ENCODE results near the gene ANXA11. TPM values are rescaled to one million over a fixed set of nuclear protein-coding genes. Genes with fewer than 3 reads are reported as not detected.

Gene ANXA11
- total RNA-seq, 2 donors from 2014 or later, result 104 to 134 TPM

DNA sequence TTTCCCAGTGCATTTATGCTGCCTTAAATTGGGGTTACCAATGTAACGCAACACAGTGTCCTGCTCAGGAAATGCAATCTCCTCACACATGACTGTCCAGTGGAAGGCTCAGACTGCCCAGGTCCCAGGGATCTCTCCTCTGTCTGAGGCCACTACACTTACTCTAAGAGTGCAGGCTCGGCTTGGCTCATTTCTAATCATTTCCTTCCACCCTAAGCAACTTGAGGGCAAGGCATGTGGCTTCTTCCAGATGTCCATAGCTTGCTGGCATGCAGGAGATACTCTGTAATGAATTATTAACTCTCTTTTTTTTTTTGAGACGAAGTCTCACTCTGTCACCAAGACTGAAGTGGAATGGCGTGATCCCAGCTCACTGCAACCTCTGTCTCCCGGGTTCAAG, 49.1 kb downstream of the ANXA11 start:
- WGBS, 2 experiments (ENCODE audit: insufficient coverage in 1 of 2, insufficient read length in 1 of 2), result 91 to 97% methylated on average over 4 to 5 of the region's 5 CpGs
- Mint-ChIP-seq H3K9me3 (no peaks in the 10 kb centered on the region), H3K4me3 (no peak overlapping the region), H3K36me3 (ENCODE audit: low read depth) (peaks cover 39% of the 10 kb centered on the region), H3K4me1 (peaks cover under 1% of the 10 kb centered on the region), H3K27me3 (ENCODE audit: insufficient read depth) (no peaks in the 10 kb centered on the region), H3K27ac (no peak overlapping the region)
- H3K27me3 ChIP-seq (ENCODE audit: control insufficient read depth, insufficient read depth, low read length, poor library complexity, severe bottlenecking), result no peaks in the 10 kb centered on the region
- no peak overlapping the region for H3K27ac ChIP-seq (ENCODE audit: low read depth, low read length)
- H3K9me3 ChIP-seq (ENCODE audit: control insufficient read depth, low read length), result no peaks in the 10 kb centered on the region
- no peak overlapping the region for H3K9ac ChIP-seq (ENCODE audit: extremely low read depth, low read length, poor library complexity, severe bottlenecking)
- no peak overlapping the region for H3K4me3 ChIP-seq (ENCODE audit: low read length)
- TF ChIP-seq, protein P1, sequence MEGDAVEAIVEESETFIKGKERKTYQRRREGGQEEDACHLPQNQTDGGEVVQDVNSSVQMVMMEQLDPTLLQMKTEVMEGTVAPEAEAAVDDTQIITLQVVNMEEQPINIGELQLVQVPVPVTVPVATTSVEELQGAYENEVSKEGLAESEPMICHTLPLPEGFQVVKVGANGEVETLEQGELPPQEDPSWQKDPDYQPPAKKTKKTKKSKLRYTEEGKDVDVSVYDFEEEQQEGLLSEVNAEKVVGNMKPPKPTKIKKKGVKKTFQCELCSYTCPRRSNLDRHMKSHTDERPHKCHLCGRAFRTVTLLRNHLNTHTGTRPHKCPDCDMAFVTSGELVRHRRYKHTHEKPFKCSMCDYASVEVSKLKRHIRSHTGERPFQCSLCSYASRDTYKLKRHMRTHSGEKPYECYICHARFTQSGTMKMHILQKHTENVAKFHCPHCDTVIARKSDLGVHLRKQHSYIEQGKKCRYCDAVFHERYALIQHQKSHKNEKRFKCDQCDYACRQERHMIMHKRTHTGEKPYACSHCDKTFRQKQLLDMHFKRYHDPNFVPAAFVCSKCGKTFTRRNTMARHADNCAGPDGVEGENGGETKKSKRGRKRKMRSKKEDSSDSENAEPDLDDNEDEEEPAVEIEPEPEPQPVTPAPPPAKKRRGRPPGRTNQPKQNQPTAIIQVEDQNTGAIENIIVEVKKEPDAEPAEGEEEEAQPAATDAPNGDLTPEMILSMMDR (conservative IDR thresholded peaks at IDR 0.05), result no peak
- no peak for DNase-seq
- no peaks in the 10 kb centered on the region for H3K4me1 ChIP-seq (ENCODE audit: control insufficient read depth, insufficient read depth, low read length)
- H3K36me3 ChIP-seq (ENCODE audit: control insufficient read depth, insufficient read depth, low read length), result peaks cover 81% of the 10 kb centered on the region

DNA sequence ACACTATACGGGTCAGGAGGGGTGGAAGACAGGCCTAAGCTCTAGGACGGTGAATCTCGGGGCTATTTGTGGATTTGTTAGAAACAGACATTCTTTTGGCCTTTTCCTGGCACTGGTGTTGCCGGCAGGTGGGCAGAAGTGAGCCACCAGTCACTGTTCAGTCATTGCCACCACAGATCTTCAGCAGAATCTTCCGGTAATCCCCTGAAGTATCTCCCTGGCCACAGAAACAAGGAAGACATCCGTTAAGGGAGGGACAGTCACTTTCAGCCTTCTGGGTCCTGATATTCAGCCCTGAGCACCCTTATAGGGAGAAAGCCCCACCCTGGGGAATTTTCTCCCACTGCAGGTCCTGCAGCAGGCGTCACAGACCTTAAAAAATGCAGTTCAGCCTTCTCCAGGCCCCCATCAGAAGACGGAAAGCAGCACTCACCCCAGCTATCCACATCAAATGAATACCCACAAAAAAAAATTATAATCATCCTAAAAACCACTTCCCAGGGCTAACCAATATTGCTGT, 49.6 kb downstream of the ANXA11 start:
- no peaks in the 10 kb centered on the region for H3K27me3 ChIP-seq (ENCODE audit: control insufficient read depth, insufficient read depth, low read length, poor library complexity, severe bottlenecking)
- WGBS, 2 experiments (ENCODE audit: insufficient coverage in 1 of 2, insufficient read length in 1 of 2), result 90 to 96% methylated on average over 5 to 8 of the region's 8 CpGs
- H3K4me1 ChIP-seq (ENCODE audit: control insufficient read depth, insufficient read depth, low read length), result no peaks in the 10 kb centered on the region
- Mint-ChIP-seq H3K36me3 (ENCODE audit: low read depth) (peaks cover 36% of the 10 kb centered on the region), H3K4me3 (no peak overlapping the region), H3K27ac (no peak overlapping the region), H3K27me3 (ENCODE audit: insufficient read depth) (no peaks in the 10 kb centered on the region), H3K4me1 (no peaks in the 10 kb centered on the region), H3K9me3 (no peaks in the 10 kb centered on the region)
- H3K9me3 ChIP-seq (ENCODE audit: control insufficient read depth, low read length), result no peaks in the 10 kb centered on the region
- no peak overlapping the region for H3K4me3 ChIP-seq (ENCODE audit: low read length)
- DNase-seq, result no peak
- peaks cover 80% of the 10 kb centered on the region for H3K36me3 ChIP-seq (ENCODE audit: control insufficient read depth, insufficient read depth, low read length)
- no peak overlapping the region for H3K9ac ChIP-seq (ENCODE audit: extremely low read depth, low read length, poor library complexity, severe bottlenecking)
- no peak overlapping the region for H3K27ac ChIP-seq (ENCODE audit: low read depth, low read length)
- TF ChIP-seq, protein P1 (conservative IDR thresholded peaks at IDR 0.05), result no peak

DNA sequence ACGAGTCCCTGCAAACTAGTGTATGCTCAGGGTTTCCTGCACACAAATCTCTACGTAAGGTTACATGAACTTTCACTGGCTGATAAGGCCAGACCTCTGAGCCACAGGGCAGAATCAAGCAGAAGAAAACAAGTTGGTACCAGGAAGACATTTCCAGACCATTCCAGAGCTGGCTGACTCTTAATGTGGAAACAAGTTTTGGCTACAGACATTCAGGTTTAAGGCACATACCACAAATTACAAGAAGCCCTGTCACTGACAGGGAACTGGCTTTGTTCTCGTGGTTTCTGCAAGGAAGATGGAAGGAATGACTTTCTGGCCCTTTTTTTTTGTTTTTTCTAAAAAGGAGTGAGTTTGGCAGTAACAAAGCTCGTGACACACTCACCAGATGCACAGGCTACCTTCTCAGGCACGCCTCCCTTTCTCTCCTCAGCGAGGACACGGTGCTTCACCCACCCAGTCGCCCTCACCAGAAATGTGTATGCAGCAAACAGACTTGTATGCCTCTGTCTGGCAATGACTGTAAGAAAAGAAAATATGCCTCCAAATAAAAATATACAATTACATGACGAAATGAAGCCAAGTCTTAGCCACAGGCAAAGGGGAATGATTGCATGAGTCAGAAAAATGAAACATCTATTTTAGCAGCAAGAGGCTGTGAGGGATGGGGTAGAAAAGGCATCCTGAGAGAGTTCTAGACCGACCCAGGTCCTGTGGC, 50.2 kb downstream of the ANXA11 start:
- Histone ChIP-seq H3K4me3 (ENCODE audit: low read length) (no peak overlapping the region), H3K27me3 (ENCODE audit: control insufficient read depth, insufficient read depth, low read length, poor library complexity, severe bottlenecking) (no peaks in the 10 kb centered on the region), H3K36me3 (ENCODE audit: control insufficient read depth, insufficient read depth, low read length) (peaks cover 81% of the 10 kb centered on the region), H3K4me1 (ENCODE audit: control insufficient read depth, insufficient read depth, low read length) (no peaks in the 10 kb centered on the region), H3K9ac (ENCODE audit: extremely low read depth, low read length, poor library complexity, severe bottlenecking) (no peak overlapping the region), H3K9me3 (ENCODE audit: control insufficient read depth, low read length) (no peaks in the 10 kb centered on the region), H3K27ac (ENCODE audit: low read depth, low read length) (no peak overlapping the region)
- Mint-ChIP-seq H3K27ac (no peak overlapping the region), H3K4me1 (no peaks in the 10 kb centered on the region), H3K27me3 (ENCODE audit: insufficient read depth) (no peaks in the 10 kb centered on the region), H3K36me3 (ENCODE audit: low read depth) (peaks cover 37% of the 10 kb centered on the region), H3K4me3 (no peak overlapping the region), H3K9me3 (no peaks in the 10 kb centered on the region)
- TF ChIP-seq, protein P1 (conservative IDR thresholded peaks at IDR 0.05), result no peak
- WGBS, 2 experiments (ENCODE audit: insufficient coverage in 1 of 2, insufficient read length in 1 of 2), result 63 to 83% methylated on average over 3 to 10 of the region's 10 CpGs
- DNase-seq, result no peak

Measured in endodermal cell (in vitro differentiated cells).